ENCODE data around the gene F8. TPM values are rescaled to one million over a fixed set of nuclear protein-coding genes. Genes with fewer than 3 reads are reported as not detected.

F8 gene
- total and polyA plus RNA-seq, 12 donors = 21.6 to 92.4 (median 37.7) TPM

- no peaks in the 10 kb centered on the region for H3K27me3 ChIP-seq
- WGBS, 2 donors = 92 to 100% methylated on average over 1 of the region's 1 CpG
Measured at GRCh38 chrX:155000841-155001240, 21.7 kb downstream of the F8 start.

GRCh38 chrX:154998204-154998880 lies 24.2 kb downstream of the F8 start:
- 97 to 100% methylated on average over 1 of the region's 1 CpG for WGBS, 2 donors
- DNase-seq (no peak), ATAC-seq (no peak)
- H3K36me3 ChIP-seq = peaks cover 0 to 11% (median 0%) of the 10 kb centered on the region in 9 donors
- intact Hi-C loops (cut with DNase I) = loop anchor here in 2 of 10 donors (10.0 kb wide), 1 partner anchor 56 kb away; no protein-coding TSS in a partner anchor
- H3K4me1 ChIP-seq = no peaks in the 10 kb centered on the region
- no peak for TF ChIP-seq CTCF (IDR thresholded peaks at IDR 0.05)
- H3K27me3 ChIP-seq = no peaks in the 10 kb centered on the region
- H3K4me3 ChIP-seq = no peak overlapping the region
- no peaks in the 10 kb centered on the region for H3K9me3 ChIP-seq
- no peak overlapping the region for H3K27ac ChIP-seq

More at GRCh38 chrX:155000841-155001240, 21.7 kb downstream of the F8 start:
- ATAC-seq = no peak
- no peak for DNase-seq
- no peaks in the 10 kb centered on the region for H3K9me3 ChIP-seq
- peaks cover 0 to 9% (median 0%) of the 10 kb centered on the region in 9 donors for H3K36me3 ChIP-seq
- H3K27ac ChIP-seq = no peak overlapping the region
- no peak for TF ChIP-seq CTCF (IDR thresholded peaks at IDR 0.05)
- H3K4me1 ChIP-seq = peaks cover 0 to 13% (median 6%) of the 10 kb centered on the region in 9 donors
- intact Hi-C loops (cut with DNase I) = no loop called here
- H3K4me3 ChIP-seq = no peak overlapping the region

GRCh38 chrX:154991476-154991875 lies 31.0 kb downstream of the F8 start:
- Histone ChIP-seq H3K4me1 (peaks cover 0 to 8% (median 0%) of the 10 kb centered on the region in 9 donors), H3K4me3 (no peak overlapping the region), H3K36me3 (peaks cover 0 to 42% (median 0%) of the 10 kb centered on the region in 9 donors), H3K9me3 (no peaks in the 10 kb centered on the region), H3K27me3 (no peaks in the 10 kb centered on the region), H3K27ac (no peak overlapping the region)
- DNase-seq (no peak), ATAC-seq (no peak)
- intact Hi-C loops (cut with DNase I) = loop anchor here in 2 of 10 donors (10.0 kb wide), 1 partner anchor 63 kb away; no protein-coding TSS in a partner anchor
- WGBS, 2 donors = 90 to 100% methylated on average over 1 of the region's 1 CpG
- no peak for TF ChIP-seq CTCF (IDR thresholded peaks at IDR 0.05)

- Histone ChIP-seq H3K9me3 (no peaks in the 10 kb centered on the region), H3K36me3 (peaks cover 0 to 42% (median 0%) of the 10 kb centered on the region in 9 donors), H3K27me3 (no peaks in the 10 kb centered on the region), H3K4me3 (no peak overlapping the region), H3K27ac (no peak overlapping the region), H3K4me1 (peaks cover 0 to 8% (median 0%) of the 10 kb centered on the region in 9 donors)
- no peak for ATAC-seq
- DNase-seq = no peak
- intact Hi-C loops (cut with DNase I) = loop anchor here in 2 of 10 donors (10.0 kb wide), 1 partner anchor 64 kb away; no protein-coding TSS in a partner anchor
- TF ChIP-seq CTCF (IDR thresholded peaks at IDR 0.05) = no peak
- 95 to 96% methylated on average over 3 of the region's 3 CpGs for WGBS, 2 donors
Measured at GRCh38 chrX:154991039-154991438, 31.5 kb downstream of the F8 start.
